ENCODE data around the gene ASGR1. TPM values are rescaled to one million over a fixed set of nuclear protein-coding genes. Genes with fewer than 3 reads are reported as not detected.

Gene ASGR1
- total RNA-seq, 3 donors from 2014 or later = 0.35 to 1.6 (median 1.2) TPM

- ATAC-seq (peak; percentile 35), DNase-seq (no peak)
- Histone ChIP-seq H3K4me1 (ENCODE audit: low read depth) (peaks cover 10% of the 10 kb centered on the region), H3K9me3 (no peaks in the 10 kb centered on the region), H3K4me3 (no peak overlapping the region), H3K36me3 (ENCODE audit: low read depth) (no peaks in the 10 kb centered on the region)
- TF ChIP-seq CTCF (IDR thresholded peaks at IDR 0.05) = no peak
- intact Hi-C loops (cut with DNase I, micrococcal nuclease) = no loop called here
Observed at GRCh38 chr17:7177954-7178477, 1.2 kb downstream of the ASGR1 start.

- peaks cover 10% of the 10 kb centered on the region for H3K4me1 ChIP-seq (ENCODE audit: low read depth)
- peak; percentile 85 for ATAC-seq
- intact Hi-C loops (cut with DNase I, micrococcal nuclease) = no loop called here
Observed at GRCh38 chr17:7177191-7177953, 1.8 kb downstream of the ASGR1 start.

GRCh38 chr17:7176841-7177190 lies 2.4 kb downstream of the ASGR1 start:
- H3K4me3 ChIP-seq = no peak overlapping the region
- H3K4me1 ChIP-seq (ENCODE audit: low read depth) = peaks cover 10% of the 10 kb centered on the region
- no peaks in the 10 kb centered on the region for H3K9me3 ChIP-seq
- ATAC-seq = no peak
- DNase-seq = no peak
- TF ChIP-seq CTCF (IDR thresholded peaks at IDR 0.05) = no peak
- intact Hi-C loops (cut with DNase I, micrococcal nuclease) = no loop called here
- no peaks in the 10 kb centered on the region for H3K36me3 ChIP-seq (ENCODE audit: low read depth)

More at GRCh38 chr17:7177191-7177953, 1.8 kb downstream of the ASGR1 start:
- H3K9me3 ChIP-seq = no peaks in the 10 kb centered on the region
- peak; percentile 83 for TF ChIP-seq CTCF (IDR thresholded peaks at IDR 0.05)
- peak in 2 of 3 donors; percentile 67 to 75 for DNase-seq
- H3K4me3 ChIP-seq = no peak overlapping the region
- H3K36me3 ChIP-seq (ENCODE audit: low read depth) = no peaks in the 10 kb centered on the region

- Histone ChIP-seq H3K36me3 (ENCODE audit: low read depth) (no peaks in the 10 kb centered on the region), H3K9me3 (no peaks in the 10 kb centered on the region), H3K4me3 (no peak overlapping the region), H3K4me1 (ENCODE audit: low read depth) (peaks cover 10% of the 10 kb centered on the region)
- ATAC-seq (no peak), DNase-seq (no peak)
- intact Hi-C loops (cut with DNase I, micrococcal nuclease) = no loop called here
- no peak for TF ChIP-seq CTCF (IDR thresholded peaks at IDR 0.05)
Observed at GRCh38 chr17:7176107-7176840, 2.9 kb downstream of the ASGR1 start.

- TF ChIP-seq CTCF (IDR thresholded peaks at IDR 0.05) = no peak
- Histone ChIP-seq H3K36me3 (ENCODE audit: low read depth) (no peaks in the 10 kb centered on the region), H3K9me3 (no peaks in the 10 kb centered on the region), H3K4me3 (no peak overlapping the region), H3K4me1 (ENCODE audit: low read depth) (peaks cover 10% of the 10 kb centered on the region)
- intact Hi-C loops (cut with DNase I, micrococcal nuclease) = no loop called here
- DNase-seq (no peak), ATAC-seq (no peak)
Observed at GRCh38 chr17:7175330-7175733, 3.8 kb downstream of the ASGR1 start.

Data from mucosa of descending colon (tissue), 3 donors.